Thymus (tissue), 11 donors: Measurements from ENCODE around the gene HOXA10. TPM values are rescaled to one million over a fixed set of nuclear protein-coding genes. Genes with fewer than 3 reads are reported as not detected.

Experiments
- DNase-seq, 9 donors: peaks; one replicate each; pipeline ENCODE4 v3.0.0-alpha.2; 2013; ENCODE audit warnings: low spot score in 9 of 9, low read depth in 6 of 9, missing footprints in 1 of 9
- H3K27ac ChIP-seq, 2 donors: one replicate each; pipeline ENCODE4 v1.5.1; 2013; ENCODE audit warnings: control low read depth in 1 of 2, low read depth in 1 of 2, low read length in 1 of 2, mild to moderate bottlenecking in 1 of 2, moderate library complexity in 1 of 2
- H3K27me3 ChIP-seq, 2 donors: one replicate each; pipeline ENCODE4 v1.5.1; 2013; ENCODE audit warnings: low read length in 1 of 2; ENCODE audit not compliant: control insufficient read depth in 2 of 2, insufficient read depth in 1 of 2
- H3K36me3 ChIP-seq, 2 donors: one replicate each; pipeline ENCODE4 v1.5.1; 2013; ENCODE audit warnings: low read length in 1 of 2, mild to moderate bottlenecking in 1 of 2, moderate library complexity in 1 of 2; ENCODE audit not compliant: control insufficient read depth in 2 of 2, insufficient read depth in 2 of 2
- H3K4me1 ChIP-seq, 2 donors: one replicate each; pipeline ENCODE4 v1.5.1; 2013; ENCODE audit warnings: low read length in 2 of 2; ENCODE audit not compliant: control insufficient read depth in 2 of 2, insufficient read depth in 2 of 2
- H3K4me3 ChIP-seq, 2 donors: one replicate each; pipeline ENCODE4 v1.5.1; 2013; ENCODE audit warnings: low read length in 2 of 2, control low read depth in 1 of 2, mild to moderate bottlenecking in 1 of 2
- H3K9me3 ChIP-seq, 2 donors: one replicate each; pipeline ENCODE4 v1.5.1; 2013; ENCODE audit warnings: low read length in 1 of 2, mild to moderate bottlenecking in 1 of 2; ENCODE audit not compliant: control insufficient read depth in 2 of 2, insufficient read depth in 1 of 2
- WGBS: extraction: QIAGEN DNeasy Blood & Tissue Kit; methylation state at CpG from one replicate; pipeline ENCODE4 v1.1.7; 2013; 5-methylcytosine and 5-hydroxymethylcytosine counted together
- polyA plus RNA-seq: library from polyadenylated mRNA; stranded (reverse); fragments of 200-250 nt; gene quantifications from one replicate; pipeline ENCODE4 v1.2.3, GENCODE V29; 2013
- total RNA-seq: library from RNA; stranded (reverse); fragments of 120-200 nt; gene quantifications from one replicate; pipeline ENCODE4 v1.2.4, GENCODE V29; 2013
- donor health status: healthy.

Gene HOXA10
- total and polyA plus RNA-seq, 2 donors = 1.1 to 3.5 TPM

- 5% methylated on average over 46 of the region's 46 CpGs for WGBS
- Histone ChIP-seq H3K4me3 (peak overlapping the region in 1 of 2 donors; percentile 20), H3K9me3 (peaks cover 0 to 23% of the 10 kb centered on the region in 2 donors), H3K36me3 (no peaks in the 10 kb centered on the region), H3K4me1 (peaks cover 14 to 50% of the 10 kb centered on the region in 2 donors), H3K27me3 (peaks cover 75 to 100% of the 10 kb centered on the region in 2 donors), H3K27ac (no peak overlapping the region)
- no peak for DNase-seq
These were observed 13.6 kb upstream of the HOXA10 start for GRCh38 chr7:27187475-27188385.

- Histone ChIP-seq H3K27me3 (peaks cover 76 to 100% of the 10 kb centered on the region in 2 donors), H3K9me3 (peaks cover 0 to 18% of the 10 kb centered on the region in 2 donors), H3K4me1 (peaks cover 14 to 45% of the 10 kb centered on the region in 2 donors), H3K27ac (no peak overlapping the region), H3K36me3 (no peaks in the 10 kb centered on the region), H3K4me3 (no peak overlapping the region)
- WGBS = 18% methylated on average over 4 of the region's 4 CpGs
- DNase-seq = no peak
These were observed 12.8 kb upstream of the HOXA10 start for GRCh38 chr7:27186668-27187474.

GRCh38 chr7:27185854-27186667, 11.9 kb upstream of the HOXA10 start:
- 6% methylated on average over 24 of the region's 24 CpGs for WGBS

GRCh38 chr7:27185013-27185853, 11.1 kb upstream of the HOXA10 start, which contains the start of gene HOXA11:
Gene HOXA11, minus strand, starts transcription at chr7:27185232. Its CDS starts 88 bp downstream, at chr7:27185144.
- H3K4me3 ChIP-seq = peak within 1 kb of the TSS in 1 of 2 donors; percentile 35
- WGBS = 5% methylated on average over 43 of the region's 43 CpGs
- DNase-seq = no peak
- H3K27me3 ChIP-seq = peaks cover 76 to 100% of the 10 kb centered on the region in 2 donors
- H3K4me1 ChIP-seq = peaks cover 14 to 46% of the 10 kb centered on the region in 2 donors
- peaks cover 0 to 16% of the 10 kb centered on the region in 2 donors for H3K9me3 ChIP-seq
- H3K36me3 ChIP-seq = no peaks in the 10 kb centered on the region
- no peak within 1 kb of the TSS for H3K27ac ChIP-seq

More at GRCh38 chr7:27185854-27186667, 11.9 kb upstream of the HOXA10 start:
- H3K27me3 ChIP-seq = peaks cover 77 to 100% of the 10 kb centered on the region in 2 donors
- no peaks in the 10 kb centered on the region for H3K36me3 ChIP-seq
- peaks cover 14 to 45% of the 10 kb centered on the region in 2 donors for H3K4me1 ChIP-seq
- no peak overlapping the region for H3K27ac ChIP-seq
- H3K4me3 ChIP-seq = no peak overlapping the region
- peaks cover 0 to 16% of the 10 kb centered on the region in 2 donors for H3K9me3 ChIP-seq
- DNase-seq = no peak

- WGBS = 2% methylated on average over 72 of the region's 72 CpGs
- no peak for DNase-seq
- peaks cover 70 to 100% of the 10 kb centered on the region in 2 donors for H3K27me3 ChIP-seq
- no peaks in the 10 kb centered on the region for H3K36me3 ChIP-seq
- H3K9me3 ChIP-seq = peaks cover 0 to 16% of the 10 kb centered on the region in 2 donors
- H3K4me1 ChIP-seq = peaks cover 14 to 53% of the 10 kb centered on the region in 2 donors
- peak overlapping the region in 1 of 2 donors; percentile 35 for H3K4me3 ChIP-seq
- H3K27ac ChIP-seq = no peak overlapping the region
These were observed 10.4 kb upstream of the HOXA10 start for GRCh38 chr7:27184337-27185012.

- no peaks in the 10 kb centered on the region for H3K36me3 ChIP-seq
- H3K27ac ChIP-seq = no peak overlapping the region
- DNase-seq = no peak
- peaks cover 14 to 55% of the 10 kb centered on the region in 2 donors for H3K4me1 ChIP-seq
- WGBS = 3% methylated on average over 30 of the region's 30 CpGs
- peaks cover 0 to 10% of the 10 kb centered on the region in 2 donors for H3K9me3 ChIP-seq
- peak overlapping the region in 1 of 2 donors; percentile 35 for H3K4me3 ChIP-seq
- peaks cover 70 to 100% of the 10 kb centered on the region in 2 donors for H3K27me3 ChIP-seq
These were observed 9.7 kb upstream of the HOXA10 start for GRCh38 chr7:27183682-27184336.

- Histone ChIP-seq H3K36me3 (no peaks in the 10 kb centered on the region), H3K9me3 (peaks cover 0 to 7% of the 10 kb centered on the region in 2 donors), H3K4me3 (no peak overlapping the region), H3K4me1 (peaks cover 14 to 48% of the 10 kb centered on the region in 2 donors), H3K27ac (no peak overlapping the region), H3K27me3 (peaks cover 71 to 100% of the 10 kb centered on the region in 2 donors)
- DNase-seq = no peak
- 16% methylated on average over 39 of the region's 39 CpGs for WGBS
These were observed 9.0 kb upstream of the HOXA10 start for GRCh38 chr7:27182861-27183681.
